Tibial nerve (tissue), 3 donors: ENCODE measurements around the gene CRACR2A.

Experiments used
- CTCF ChIP-seq, 5 experiments: fragments of 200-600 bp in 3 of 5; fragments of 450-650 bp in 2 of 5; sonication (generic) in 3 of 5; IDR thresholded peaks; one replicate each; pipeline ENCODE4 v1.5.1; 2016 to 2019; ENCODE audit warnings: antibody characterized with exemption in 5 of 5, mild to moderate bottlenecking in 3 of 5, moderate library complexity in 2 of 5
- POLR2A ChIP-seq, 2 donors: fragments of 450-650 bp; IDR thresholded peaks; one replicate each; pipeline ENCODE4 v1.6.1; 2017; ENCODE audit warnings: antibody characterized with exemption in 2 of 2, mild to moderate bottlenecking in 2 of 2, moderate library complexity in 2 of 2

DNA sequence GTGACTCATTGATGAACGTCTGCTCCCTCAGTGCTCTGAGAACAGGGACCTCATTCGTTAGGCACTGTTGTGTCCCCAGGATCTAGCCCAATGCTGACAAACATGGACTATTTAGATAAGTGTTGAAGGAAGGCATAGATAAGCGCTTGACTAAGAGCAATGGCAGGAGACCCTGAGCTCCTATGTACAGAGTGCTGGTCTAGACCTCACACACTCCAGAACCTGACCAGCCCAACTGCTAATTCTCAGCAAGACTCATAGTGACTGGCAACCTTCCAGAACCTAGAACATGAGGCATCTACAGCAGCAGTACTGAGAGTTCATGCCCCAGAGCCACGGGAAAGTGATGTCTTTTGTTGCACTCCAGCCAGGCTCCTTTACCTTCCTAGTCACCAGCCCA lies 69.2 kb downstream of the CRACR2A start:
- no peak for TF ChIP-seq CTCF (IDR thresholded peaks at IDR 0.05)
- no peak for TF ChIP-seq POLR2A (IDR thresholded peaks at IDR 0.05)
